ENCODE data around the gene PNMA6F.

DNA sequence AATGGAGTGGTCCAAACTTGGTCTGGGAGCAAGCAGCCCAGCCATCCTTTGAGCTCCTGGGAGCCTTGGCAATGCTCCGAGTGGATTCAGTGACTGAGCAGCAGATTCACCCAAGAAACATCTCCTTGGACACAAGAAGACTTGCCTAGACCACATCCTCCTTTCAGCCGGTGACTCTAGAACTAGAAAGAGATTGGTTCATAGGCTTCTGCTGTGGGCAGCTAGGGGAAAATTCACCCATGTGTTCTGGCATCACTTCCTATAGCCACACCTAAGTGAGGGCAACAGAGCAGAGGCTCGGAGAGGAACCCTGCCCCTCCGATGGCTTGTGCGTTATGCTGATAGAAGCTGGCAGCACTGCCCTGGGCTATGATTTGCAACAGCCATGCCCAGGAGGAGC lies 28.4 kb upstream of the PNMA6F start:
- TF ChIP-seq, protein P1, sequence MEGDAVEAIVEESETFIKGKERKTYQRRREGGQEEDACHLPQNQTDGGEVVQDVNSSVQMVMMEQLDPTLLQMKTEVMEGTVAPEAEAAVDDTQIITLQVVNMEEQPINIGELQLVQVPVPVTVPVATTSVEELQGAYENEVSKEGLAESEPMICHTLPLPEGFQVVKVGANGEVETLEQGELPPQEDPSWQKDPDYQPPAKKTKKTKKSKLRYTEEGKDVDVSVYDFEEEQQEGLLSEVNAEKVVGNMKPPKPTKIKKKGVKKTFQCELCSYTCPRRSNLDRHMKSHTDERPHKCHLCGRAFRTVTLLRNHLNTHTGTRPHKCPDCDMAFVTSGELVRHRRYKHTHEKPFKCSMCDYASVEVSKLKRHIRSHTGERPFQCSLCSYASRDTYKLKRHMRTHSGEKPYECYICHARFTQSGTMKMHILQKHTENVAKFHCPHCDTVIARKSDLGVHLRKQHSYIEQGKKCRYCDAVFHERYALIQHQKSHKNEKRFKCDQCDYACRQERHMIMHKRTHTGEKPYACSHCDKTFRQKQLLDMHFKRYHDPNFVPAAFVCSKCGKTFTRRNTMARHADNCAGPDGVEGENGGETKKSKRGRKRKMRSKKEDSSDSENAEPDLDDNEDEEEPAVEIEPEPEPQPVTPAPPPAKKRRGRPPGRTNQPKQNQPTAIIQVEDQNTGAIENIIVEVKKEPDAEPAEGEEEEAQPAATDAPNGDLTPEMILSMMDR (IDR thresholded peaks at IDR 0.05; ENCODE audit: low read length), result no peak
- no peak for TF ChIP-seq EZH2 (IDR thresholded peaks at IDR 0.05; ENCODE audit: borderline replicate concordance, low read length)

Data from OCI-LY1 (cell line).